ENCODE data around the gene KCTD14. TPM values are rescaled to one million over a fixed set of nuclear protein-coding genes. Genes with fewer than 3 reads are reported as not detected.

Gene KCTD14
- total RNA-seq, 1 experiment from 2014 or later = 12.5 TPM

DNA sequence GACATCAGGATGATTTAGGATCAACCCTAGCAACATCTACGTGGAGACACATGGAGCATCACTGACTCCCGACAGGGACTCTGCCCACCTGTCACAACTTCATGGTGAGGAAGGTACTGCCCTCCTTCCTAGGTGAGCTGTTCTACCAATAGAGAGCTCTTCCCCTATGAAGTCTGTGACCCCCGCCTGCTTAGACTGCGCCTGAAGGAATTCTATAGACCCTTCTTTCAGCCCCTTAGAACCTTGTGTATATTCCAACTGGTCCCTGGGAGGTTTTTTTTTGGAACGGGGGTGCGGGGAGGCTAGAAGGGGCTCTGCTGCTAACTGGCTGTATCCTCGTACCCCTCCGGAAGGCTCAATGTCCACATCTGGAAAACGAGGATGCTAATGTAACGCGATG is 29.2 kb downstream of the KCTD14 start:
- Histone ChIP-seq H3K9me3 (ENCODE audit: control insufficient read depth, low read depth, low read length) (no peaks in the 10 kb centered on the region), H2BK120ac (ENCODE audit: low read depth, low read length, poor library complexity, severe bottlenecking) (no peak overlapping the region), H3K4ac (ENCODE audit: low read depth, low read length) (no peak overlapping the region), H3K23me2 (ENCODE audit: insufficient read length, low read depth, low read length, poor library complexity, severe bottlenecking) (peaks cover 4% of the 10 kb centered on the region), H3K56ac (ENCODE audit: insufficient read length, low read depth, low read length) (no peak overlapping the region), H2BK15ac (ENCODE audit: low read depth, low read length) (no peak overlapping the region), H4K20me1 (ENCODE audit: control insufficient read depth, insufficient read depth, insufficient read length) (no peaks in the 10 kb centered on the region), H2AFZ (ENCODE audit: low read length) (no peak overlapping the region), H3K14ac (ENCODE audit: insufficient read depth, low read length) (no peak overlapping the region), H3K4me1 (ENCODE audit: insufficient read depth, low read length) (0 out of 2 replicates have a peak, but pooled peaks cover 6% of the 10 kb centered on the region), H2BK12ac (ENCODE audit: insufficient read length, low read depth, low read length) (no peak overlapping the region), H3K9ac (ENCODE audit: extremely low read depth, insufficient read length, low read length) (peak overlapping the region; percentile 66), H2BK5ac (ENCODE audit: insufficient read length, low read length) (no peak overlapping the region), H2AK5ac (ENCODE audit: insufficient read length, low read length) (no peak overlapping the region), H3T11ph (ENCODE audit: low read length) (no peak overlapping the region), H3K27ac (ENCODE audit: insufficient read length, low read depth, low read length) (no peak overlapping the region), H3K79me2 (ENCODE audit: insufficient read depth, low read length) (no peaks in the 10 kb centered on the region; the same call in 1 of the 2 replicates), H2BK20ac (ENCODE audit: low read depth, low read length, poor library complexity, severe bottlenecking) (no peak overlapping the region), H3K27me3 (ENCODE audit: insufficient read depth, low read length) (no peaks in the 10 kb centered on the region), H3K79me1 (ENCODE audit: insufficient read depth, low read depth, low read length, poor library complexity, severe bottlenecking) (no peaks in the 10 kb centered on the region), H3K18ac (ENCODE audit: insufficient read length, low read depth, low read length) (no peak overlapping the region), H4K5ac (ENCODE audit: insufficient read length, low read depth, low read length) (no peak overlapping the region), H4K91ac (ENCODE audit: insufficient read length, low read depth, low read length) (no peak overlapping the region), H3K23ac (ENCODE audit: insufficient read length, low read depth, low read length) (no peak overlapping the region), H3K4me2 (ENCODE audit: insufficient read depth, insufficient read length, low read length) (peak overlapping the region; percentile 93), H4K8ac (replicated peaks; ENCODE audit: insufficient read length, low read depth, low read length) (no peak overlapping the region)
- no peak for TF ChIP-seq CTCF (conservative IDR thresholded peaks at IDR 0.05)
- no peak for DNase-seq
- Mint-ChIP-seq H3K27ac (peak overlapping the region in 2 of 3 experiments; percentile 90 to 95; a peak in 6 of 7 replicates), H3K27me3 (ENCODE audit: low read depth) (no peaks in the 10 kb centered on the region), H3K4me3 (peak overlapping the region; percentile 95 to 98), H3K36me3 (ENCODE audit: insufficient read depth in 1 of 3, low read depth in 3 of 3) (peaks cover 3 to 7% (median 7%) of the 10 kb centered on the region in 3 experiments; a peak in 5 of 7 replicates), H3K4me1 (peaks cover 10 to 12% of the 10 kb centered on the region in 2 experiments), H3K9me3 (no peaks in the 10 kb centered on the region; a peak in 1 of 5 replicates)
- no CpG with 5 or more reads among the region's 11 CpGs for WGBS (ENCODE audit: extremely low coverage, insufficient read length, low lambda C conversion rate)
